Measurements from ENCODE around the gene SLC24A3. TPM values are rescaled to one million over a fixed set of nuclear protein-coding genes. Genes with fewer than 3 reads are reported as not detected.

Gene SLC24A3
- total and polyA plus RNA-seq, 2 of the 13 experiments (the other 11 are each of a cell fraction or from before 2014, with no cell fraction given): not detected

DNA sequence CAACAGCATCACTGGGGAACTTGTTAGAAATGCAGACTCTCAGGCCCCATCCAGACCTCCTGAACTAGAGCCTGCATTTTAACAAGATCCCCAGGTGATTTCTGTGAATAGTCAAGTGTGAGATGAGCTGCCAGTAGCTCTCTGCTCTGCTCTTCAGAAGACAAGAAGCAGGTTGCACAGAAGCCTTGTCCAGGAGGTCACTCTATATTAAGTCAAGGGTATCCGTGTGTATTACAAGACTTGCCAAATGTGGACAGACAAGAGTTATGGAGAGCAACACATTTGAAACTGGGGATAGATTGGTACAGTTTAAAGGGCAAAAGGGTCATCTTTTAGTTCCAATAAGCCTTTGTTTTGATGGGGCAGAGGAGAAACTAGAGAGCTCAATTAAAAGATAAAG lies 522.4 kb downstream of the SLC24A3 start (continued):
- TF ChIP-seq TAF15 (IDR thresholded peaks at IDR 0.05; ENCODE audit: low read depth, low read length, poor library complexity, severe bottlenecking) (no peak), ZFP36L1 (CRISPR knock-in tag; IDR thresholded peaks at IDR 0.05) (no peak), SRSF1 (optimal IDR thresholded peaks at IDR 0.05; ENCODE audit: low read depth, low read length) (no peak), SALL2 (CRISPR knock-in tag; IDR thresholded peaks at IDR 0.05) (no peak)
- TF ChIP-seq, protein P1, sequence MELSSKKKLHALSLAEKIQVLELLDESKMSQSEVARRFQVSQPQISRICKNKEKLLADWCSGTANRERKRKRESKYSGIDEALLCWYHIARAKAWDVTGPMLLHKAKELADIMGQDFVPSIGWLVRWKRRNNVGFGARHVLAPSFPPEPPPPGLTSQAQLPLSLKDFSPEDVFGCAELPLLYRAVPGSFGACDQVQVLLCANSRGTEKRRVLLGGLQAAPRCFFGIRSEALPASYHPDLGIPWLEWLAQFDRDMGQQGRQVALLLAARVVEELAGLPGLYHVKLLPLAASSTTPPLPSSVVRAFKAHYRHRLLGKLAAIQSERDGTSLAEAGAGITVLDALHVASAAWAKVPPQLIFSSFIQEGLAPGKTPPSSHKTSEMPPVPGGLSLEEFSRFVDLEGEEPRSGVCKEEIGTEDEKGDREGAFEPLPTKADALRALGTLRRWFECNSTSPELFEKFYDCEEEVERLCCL (CRISPR knock-in tag; IDR thresholded peaks at IDR 0.05; ENCODE audit: borderline replicate concordance): no peak

DNA sequence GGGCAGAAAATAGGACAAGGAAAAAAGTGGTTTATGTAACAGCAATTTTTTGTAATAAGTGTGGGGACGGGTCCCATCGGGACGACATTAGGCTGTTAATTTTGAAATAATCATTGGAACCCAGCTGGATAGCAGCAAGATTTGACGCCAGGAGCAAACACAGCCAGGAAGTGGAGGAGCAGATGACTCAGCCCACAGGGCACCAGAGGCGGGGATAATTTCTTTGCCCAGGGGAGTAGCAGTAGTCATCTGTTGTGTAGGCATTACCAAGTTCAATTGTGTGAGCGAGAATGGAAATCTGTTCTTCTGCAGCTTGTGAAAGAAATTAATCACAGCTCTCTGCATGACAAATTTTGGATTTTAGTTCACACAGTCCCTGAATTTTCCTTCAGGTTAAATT lies 523.0 kb downstream of the SLC24A3 start:
- CTCF ChIA-PET (ENCODE audit: low intra/inter-chr PET ratio, low total read pairs): no interaction called here
- H3K4me1 ChIP-seq (ENCODE audit: insufficient read depth, low read length): no peaks in the 10 kb centered on the region
- POLR2A ChIA-PET: interaction anchor here (1.5 kb wide), 1 partner anchor 22 kb away, joined by 3 read pairs; no protein-coding TSS in a partner anchor

More for the DNA sequence above, 523.0 kb downstream of the SLC24A3 start:
- Histone ChIP-seq H3K4me3 (replicated peaks in 1 of 3; ENCODE audit: insufficient read depth in 1 of 3, low read depth in 2 of 3, low read length in 3 of 3) (no peak overlapping the region), H3K79me2 (ENCODE audit: insufficient read depth, low read length) (no peaks in the 10 kb centered on the region), H3K27me3 (ENCODE audit: control insufficient read depth in 1 of 2, insufficient read depth in 2 of 2, low read length in 2 of 2) (peaks cover 3 to 18% of the 10 kb centered on the region in 2 experiments; a peak in 4 of 5 replicates), H3K4me2 (ENCODE audit: low read depth, low read length) (no peak overlapping the region), H2AFZ (ENCODE audit: low read length) (no peak overlapping the region), H4K20me1 (ENCODE audit: insufficient read depth, low read length) (no peaks in the 10 kb centered on the region), H3K9ac (ENCODE audit: insufficient read depth, low read depth, low read length) (no peak overlapping the region), H3K9me3 (ENCODE audit: low read length) (no peaks in the 10 kb centered on the region), H3K27ac (ENCODE audit: extremely low read length, insufficient read depth, low read length) (no peak overlapping the region), H3K36me3 (replicated peaks in 1 of 2; ENCODE audit: control insufficient read depth in 1 of 2, insufficient read depth in 2 of 2, low read length in 2 of 2) (no peaks in the 10 kb centered on the region)
- in situ Hi-C loops (cut with HindIII; ENCODE audit: extremely low pct_ligation_motif_present, low pct_unique_long_range_greater_than_20kb): no loop called here
- 18% methylated on average over 6 of the region's 6 CpGs for WGBS (ENCODE audit: low lambda C conversion rate)
- TF ChIP-seq NCOR1 (IDR thresholded peaks at IDR 0.05; ENCODE audit: borderline replicate concordance, low read length) (no peak), FOSL2 (CRISPR knock-in tag; IDR thresholded peaks at IDR 0.05) (peak; percentile 88), ELF3 (CRISPR knock-in tag; IDR thresholded peaks at IDR 0.05) (0 out of 2 replicates have a peak, but pooled peaks have one; percentile 22), ETV5 (CRISPR knock-in tag; IDR thresholded peaks at IDR 0.05; ENCODE audit: borderline replicate concordance) (peak; percentile 61; the same call in 1 of the 2 replicates), ELF1 (CRISPR knock-in tag; IDR thresholded peaks at IDR 0.05) (0 out of 2 replicates have a peak, but pooled peaks have one; percentile 27)
- ATAC-seq (peak; percentile 84), DNase-seq (ENCODE audit: low spot score) (peak; percentile 48), FAIRE-seq (peak; percentile 52)
- no TSS peak for BruUV-seq (replicated peaks)
- intact Hi-C loops (cut with micrococcal nuclease; ENCODE audit: unreplicated experiment): no loop called here
